Measurements from ENCODE around the gene OR2G2. TPM values are rescaled to one million over a fixed set of nuclear protein-coding genes. Genes with fewer than 3 reads are reported as not detected.

The OR2G2 gene
- total RNA-seq, 1 experiment from 2014 or later: not detected

DNA sequence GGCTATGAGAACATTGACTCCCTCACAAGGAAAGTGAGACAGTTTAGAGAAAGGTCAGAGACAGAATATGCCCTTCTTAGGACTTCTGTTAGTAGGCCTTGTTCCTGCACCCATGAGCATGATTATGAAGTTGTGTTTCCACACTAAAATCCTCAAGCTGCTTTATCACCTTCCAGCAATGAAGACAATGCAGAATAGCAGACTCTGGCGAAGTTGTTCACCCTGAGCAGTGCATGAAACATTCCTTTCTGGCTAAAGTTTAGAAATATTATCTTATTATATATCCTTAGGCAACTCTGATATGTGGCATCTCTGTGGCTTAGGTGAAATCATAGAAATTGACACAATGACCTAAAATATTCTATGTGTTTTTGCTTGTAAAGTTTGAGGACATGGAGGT is 13.9 kb upstream of the OR2G2 start:
- no TSS peak for BruUV-seq (replicated peaks)
- POLR2A ChIA-PET: no interaction called here
- H3K4me3 ChIP-seq (ENCODE audit: low read depth, low read length): no peak overlapping the region
- H3K4me3 Mint-ChIP-seq (ENCODE audit: unreplicated experiment): no peak overlapping the region
- no peaks in the 10 kb centered on the region for H3K9me3 ChIP-seq
- H3K4me1 Mint-ChIP-seq (ENCODE audit: low read depth, unreplicated experiment): no peaks in the 10 kb centered on the region
- intact Hi-C loops (cut with micrococcal nuclease; ENCODE audit: unreplicated experiment): no loop called here
- H3K27me3 ChIP-seq (replicated peaks; ENCODE audit: control insufficient read depth, insufficient read depth, low read length): no peaks in the 10 kb centered on the region
- no peak overlapping the region for H3K27ac Mint-ChIP-seq (ENCODE audit: unreplicated experiment)
- peaks cover 19% of the 10 kb centered on the region for H3K9me3 Mint-ChIP-seq (ENCODE audit: unreplicated experiment)
- no peaks in the 10 kb centered on the region for H3K4me1 ChIP-seq
- H3K36me3 ChIP-seq (ENCODE audit: control insufficient read depth, insufficient read depth, low read length): no peaks in the 10 kb centered on the region
- TF ChIP-seq, protein P1, sequence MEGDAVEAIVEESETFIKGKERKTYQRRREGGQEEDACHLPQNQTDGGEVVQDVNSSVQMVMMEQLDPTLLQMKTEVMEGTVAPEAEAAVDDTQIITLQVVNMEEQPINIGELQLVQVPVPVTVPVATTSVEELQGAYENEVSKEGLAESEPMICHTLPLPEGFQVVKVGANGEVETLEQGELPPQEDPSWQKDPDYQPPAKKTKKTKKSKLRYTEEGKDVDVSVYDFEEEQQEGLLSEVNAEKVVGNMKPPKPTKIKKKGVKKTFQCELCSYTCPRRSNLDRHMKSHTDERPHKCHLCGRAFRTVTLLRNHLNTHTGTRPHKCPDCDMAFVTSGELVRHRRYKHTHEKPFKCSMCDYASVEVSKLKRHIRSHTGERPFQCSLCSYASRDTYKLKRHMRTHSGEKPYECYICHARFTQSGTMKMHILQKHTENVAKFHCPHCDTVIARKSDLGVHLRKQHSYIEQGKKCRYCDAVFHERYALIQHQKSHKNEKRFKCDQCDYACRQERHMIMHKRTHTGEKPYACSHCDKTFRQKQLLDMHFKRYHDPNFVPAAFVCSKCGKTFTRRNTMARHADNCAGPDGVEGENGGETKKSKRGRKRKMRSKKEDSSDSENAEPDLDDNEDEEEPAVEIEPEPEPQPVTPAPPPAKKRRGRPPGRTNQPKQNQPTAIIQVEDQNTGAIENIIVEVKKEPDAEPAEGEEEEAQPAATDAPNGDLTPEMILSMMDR (IDR thresholded peaks at IDR 0.05; ENCODE audit: insufficient read depth in 1 of 2, low read depth in 1 of 2, low read length in 1 of 2, severe bottlenecking in 1 of 2, unreplicated experiment in 1 of 2): no peak
- H3K36me3 Mint-ChIP-seq (ENCODE audit: insufficient read depth, unreplicated experiment): no peaks in the 10 kb centered on the region
- H3K27me3 Mint-ChIP-seq (ENCODE audit: insufficient read depth, unreplicated experiment): peaks cover 2% of the 10 kb centered on the region
- DNase-seq: no peak
- CTCF ChIA-PET: interaction anchor here (0.5 kb wide), 1 partner anchor 184 kb away, joined by 4 read pairs; no protein-coding TSS in a partner anchor

DNA sequence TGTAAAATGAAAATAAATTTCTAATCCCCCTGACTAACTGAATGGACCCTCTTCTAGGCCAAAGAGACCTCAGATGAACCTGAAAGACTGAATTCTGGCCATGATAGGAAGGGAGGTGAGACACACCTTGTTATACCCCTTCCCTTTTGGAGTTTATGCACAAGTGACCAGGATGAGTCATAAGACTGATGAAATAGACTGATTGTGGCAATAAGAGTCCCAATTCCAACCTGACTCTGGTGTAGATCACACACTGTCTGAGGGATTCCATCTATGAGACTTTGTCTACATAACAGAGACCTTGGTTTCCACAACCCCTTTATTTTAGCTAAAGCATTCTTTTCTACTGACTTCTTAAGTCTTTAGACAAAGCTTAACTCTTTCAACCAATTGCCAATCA is 13.5 kb upstream of the OR2G2 start:
- Histone ChIP-seq H3K9me3 (no peaks in the 10 kb centered on the region), H3K4me3 (ENCODE audit: low read depth, low read length) (no peak overlapping the region), H3K4me1 (no peaks in the 10 kb centered on the region), H3K36me3 (ENCODE audit: control insufficient read depth, insufficient read depth, low read length) (no peaks in the 10 kb centered on the region), H3K27me3 (replicated peaks; ENCODE audit: control insufficient read depth, insufficient read depth, low read length) (no peaks in the 10 kb centered on the region)
- intact Hi-C loops (cut with micrococcal nuclease; ENCODE audit: unreplicated experiment): no loop called here
- TF ChIP-seq, protein P1 (IDR thresholded peaks at IDR 0.05; ENCODE audit: insufficient read depth in 1 of 2, low read depth in 1 of 2, low read length in 1 of 2, severe bottlenecking in 1 of 2, unreplicated experiment in 1 of 2): no peak
- BruUV-seq (replicated peaks): no TSS peak
- H3K9me3 Mint-ChIP-seq (ENCODE audit: unreplicated experiment): peaks cover 14% of the 10 kb centered on the region
- no peaks in the 10 kb centered on the region for H3K36me3 Mint-ChIP-seq (ENCODE audit: insufficient read depth, unreplicated experiment)
- H3K4me3 Mint-ChIP-seq (ENCODE audit: unreplicated experiment): no peak overlapping the region
- DNase-seq: no peak
- no peaks in the 10 kb centered on the region for H3K4me1 Mint-ChIP-seq (ENCODE audit: low read depth, unreplicated experiment)
- CTCF ChIA-PET: interaction anchor here (0.5 kb wide), 1 partner anchor 184 kb away, joined by 4 read pairs; no protein-coding TSS in a partner anchor
- POLR2A ChIA-PET: no interaction called here
- H3K27me3 Mint-ChIP-seq (ENCODE audit: insufficient read depth, unreplicated experiment): peaks cover 2% of the 10 kb centered on the region
- H3K27ac Mint-ChIP-seq (ENCODE audit: unreplicated experiment): no peak overlapping the region

DNA sequence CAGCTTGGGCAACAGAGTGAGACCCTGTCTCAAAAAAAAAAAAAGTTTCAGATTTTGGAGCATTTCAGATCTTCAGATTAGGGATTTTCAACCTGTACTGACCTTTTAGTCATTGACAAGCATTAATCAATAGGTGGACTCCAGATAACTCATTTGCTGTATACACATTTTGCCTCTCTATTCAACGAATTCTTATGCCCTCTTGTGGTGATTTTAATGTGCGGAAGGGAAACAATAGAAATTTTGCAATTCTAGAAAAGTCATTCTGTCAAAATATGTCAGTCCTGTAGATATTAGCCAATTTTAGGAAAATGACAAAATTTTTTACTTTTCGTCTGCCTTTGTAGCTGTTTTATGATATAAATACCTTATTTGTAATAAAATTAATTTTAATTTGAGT is 11.6 kb upstream of the OR2G2 start:
- Histone ChIP-seq H3K36me3 (ENCODE audit: control insufficient read depth, insufficient read depth, low read length) (no peaks in the 10 kb centered on the region), H3K27me3 (replicated peaks; ENCODE audit: control insufficient read depth, insufficient read depth, low read length) (no peaks in the 10 kb centered on the region), H3K9me3 (no peaks in the 10 kb centered on the region), H3K4me3 (ENCODE audit: low read depth, low read length) (no peak overlapping the region), H3K4me1 (no peaks in the 10 kb centered on the region)
- TF ChIP-seq, protein P1 (IDR thresholded peaks at IDR 0.05; ENCODE audit: insufficient read depth in 1 of 2, low read depth in 1 of 2, low read length in 1 of 2, severe bottlenecking in 1 of 2, unreplicated experiment in 1 of 2): peak; percentile 47 to 66
- Mint-ChIP-seq H3K27ac (ENCODE audit: unreplicated experiment) (no peak overlapping the region), H3K27me3 (ENCODE audit: insufficient read depth, unreplicated experiment) (peaks cover 2% of the 10 kb centered on the region), H3K36me3 (ENCODE audit: insufficient read depth, unreplicated experiment) (no peaks in the 10 kb centered on the region), H3K9me3 (ENCODE audit: unreplicated experiment) (no peaks in the 10 kb centered on the region), H3K4me1 (ENCODE audit: low read depth, unreplicated experiment) (no peaks in the 10 kb centered on the region), H3K4me3 (ENCODE audit: unreplicated experiment) (no peak overlapping the region)
- peak in 1 of 2 experiments; percentile 12 for DNase-seq
- CTCF ChIA-PET: interaction anchor here (0.6 kb wide), 1 partner anchor 186 kb away, joined by 3 read pairs; no protein-coding TSS in a partner anchor
- POLR2A ChIA-PET: no interaction called here
- intact Hi-C loops (cut with micrococcal nuclease; ENCODE audit: unreplicated experiment): loop anchor here (1.0 kb wide), 2 partner anchors 186 to 204 kb away; no protein-coding TSS in a partner anchor
- no TSS peak for BruUV-seq (replicated peaks)
